Activated naive CD8-positive, alpha-beta T cell treated with anti-CD3 and anti-CD28 coated beads for 36 hours (primary cell): ENCODE measurements around the gene AGXT. TPM values are rescaled to one million over a fixed set of nuclear protein-coding genes. Genes with fewer than 3 reads are reported as not detected.

Experiments used
- DNase-seq: peaks from one replicate; pipeline ENCODE4 v3.0.0; 2021
- H3K27ac Mint-ChIP-seq: one replicate; pipeline ENCODE4 v1.8.0; 2022; ENCODE audit warnings: mild to moderate bottlenecking, moderate library complexity, mixed read lengths
- H3K27me3 Mint-ChIP-seq: one replicate; pipeline ENCODE4 v1.8.0; 2022; ENCODE audit warnings: mild to moderate bottlenecking, mixed read lengths
- H3K36me3 Mint-ChIP-seq: one replicate; pipeline ENCODE4 v1.8.0; 2021; ENCODE audit warnings: mild to moderate bottlenecking, mixed read lengths
- H3K4me1 Mint-ChIP-seq: one replicate; pipeline ENCODE4 v1.8.0; 2021; ENCODE audit warnings: mixed read lengths
- H3K4me3 Mint-ChIP-seq: one replicate; pipeline ENCODE4 v1.8.0; 2022; ENCODE audit warnings: mild to moderate bottlenecking, moderate library complexity, mixed read lengths
- H3K9me3 Mint-ChIP-seq: one replicate; pipeline ENCODE4 v1.8.0; 2022; ENCODE audit warnings: mixed read lengths
- total RNA-seq, 2 experiments: library from RNA; stranded (reverse); gene quantifications; one replicate each; pipeline ENCODE4 v1.2.3, GENCODE V29; 2021

Gene AGXT
- total RNA-seq, 2 experiments from 2014 or later, result not detected

- Mint-ChIP-seq H3K4me1 (no peaks in the 10 kb centered on the region), H3K9me3 (no peaks in the 10 kb centered on the region), H3K36me3 (no peaks in the 10 kb centered on the region), H3K4me3 (no peak overlapping the region), H3K27ac (no peak overlapping the region), H3K27me3 (no peaks in the 10 kb centered on the region)
- DNase-seq, result no peak
Measured at GRCh38 chr2:240885566-240885965, 16.9 kb downstream of the AGXT start.

- no peak for DNase-seq
- Mint-ChIP-seq H3K36me3 (no peaks in the 10 kb centered on the region), H3K27ac (no peak overlapping the region), H3K27me3 (no peaks in the 10 kb centered on the region), H3K4me1 (no peaks in the 10 kb centered on the region), H3K9me3 (no peaks in the 10 kb centered on the region), H3K4me3 (no peak overlapping the region)
Measured at GRCh38 chr2:240886023-240886565, 17.5 kb downstream of the AGXT start.

GRCh38 chr2:240886678-240887609, 18.3 kb downstream of the AGXT start:
- H3K9me3 Mint-ChIP-seq, result no peaks in the 10 kb centered on the region
- no peak for DNase-seq
- no peaks in the 10 kb centered on the region for H3K36me3 Mint-ChIP-seq
- H3K27ac Mint-ChIP-seq, result no peak overlapping the region
- no peaks in the 10 kb centered on the region for H3K4me1 Mint-ChIP-seq
- no peak overlapping the region for H3K4me3 Mint-ChIP-seq
- H3K27me3 Mint-ChIP-seq, result no peaks in the 10 kb centered on the region

- no peaks in the 10 kb centered on the region for H3K4me1 Mint-ChIP-seq
- no peak for DNase-seq
- H3K27me3 Mint-ChIP-seq, result no peaks in the 10 kb centered on the region
- H3K27ac Mint-ChIP-seq, result no peak overlapping the region
- no peak overlapping the region for H3K4me3 Mint-ChIP-seq
- no peaks in the 10 kb centered on the region for H3K9me3 Mint-ChIP-seq
- H3K36me3 Mint-ChIP-seq, result no peaks in the 10 kb centered on the region
Measured at GRCh38 chr2:240887631-240888030, 19.0 kb downstream of the AGXT start.

- no peaks in the 10 kb centered on the region for H3K27me3 Mint-ChIP-seq
- no peaks in the 10 kb centered on the region for H3K4me1 Mint-ChIP-seq
- no peaks in the 10 kb centered on the region for H3K9me3 Mint-ChIP-seq
- no peaks in the 10 kb centered on the region for H3K36me3 Mint-ChIP-seq
- H3K4me3 Mint-ChIP-seq, result no peak overlapping the region
- DNase-seq, result no peak
- no peak overlapping the region for H3K27ac Mint-ChIP-seq
Measured at GRCh38 chr2:240888130-240888889, 19.7 kb downstream of the AGXT start.

GRCh38 chr2:240888890-240889573, 20.4 kb downstream of the AGXT start:
- Mint-ChIP-seq H3K9me3 (no peaks in the 10 kb centered on the region), H3K27ac (no peak overlapping the region), H3K4me1 (no peaks in the 10 kb centered on the region), H3K27me3 (no peaks in the 10 kb centered on the region), H3K4me3 (no peak overlapping the region), H3K36me3 (no peaks in the 10 kb centered on the region)
- no peak for DNase-seq

GRCh38 chr2:240889601-240890560, 21.3 kb downstream of the AGXT start:
- H3K4me3 Mint-ChIP-seq, result no peak overlapping the region
- no peak for DNase-seq
- H3K27ac Mint-ChIP-seq, result no peak overlapping the region
- no peaks in the 10 kb centered on the region for H3K9me3 Mint-ChIP-seq
- H3K36me3 Mint-ChIP-seq, result no peaks in the 10 kb centered on the region
- no peaks in the 10 kb centered on the region for H3K4me1 Mint-ChIP-seq
- no peaks in the 10 kb centered on the region for H3K27me3 Mint-ChIP-seq

GRCh38 chr2:240890691-240891090, 22.1 kb downstream of the AGXT start:
- Mint-ChIP-seq H3K27me3 (no peaks in the 10 kb centered on the region), H3K36me3 (no peaks in the 10 kb centered on the region), H3K9me3 (no peaks in the 10 kb centered on the region), H3K27ac (no peak overlapping the region), H3K4me3 (no peak overlapping the region), H3K4me1 (no peaks in the 10 kb centered on the region)
- DNase-seq, result no peak

GRCh38 chr2:240891492-240892340, 23.1 kb downstream of the AGXT start:
- no peaks in the 10 kb centered on the region for H3K9me3 Mint-ChIP-seq
- DNase-seq, result no peak
- H3K4me1 Mint-ChIP-seq, result no peaks in the 10 kb centered on the region
- H3K27me3 Mint-ChIP-seq, result no peaks in the 10 kb centered on the region
- no peaks in the 10 kb centered on the region for H3K36me3 Mint-ChIP-seq
- no peak overlapping the region for H3K4me3 Mint-ChIP-seq
- no peak overlapping the region for H3K27ac Mint-ChIP-seq

- H3K27ac Mint-ChIP-seq, result no peak overlapping the region
- H3K4me3 Mint-ChIP-seq, result no peak overlapping the region
- no peaks in the 10 kb centered on the region for H3K9me3 Mint-ChIP-seq
- no peak for DNase-seq
- no peaks in the 10 kb centered on the region for H3K27me3 Mint-ChIP-seq
- H3K4me1 Mint-ChIP-seq, result no peaks in the 10 kb centered on the region
- no peaks in the 10 kb centered on the region for H3K36me3 Mint-ChIP-seq
Measured at GRCh38 chr2:240892356-240892755, 23.7 kb downstream of the AGXT start.

- no peak for DNase-seq
- Mint-ChIP-seq H3K27me3 (no peaks in the 10 kb centered on the region), H3K4me1 (no peaks in the 10 kb centered on the region), H3K27ac (no peak overlapping the region), H3K4me3 (no peak overlapping the region), H3K9me3 (no peaks in the 10 kb centered on the region), H3K36me3 (no peaks in the 10 kb centered on the region)
Measured at GRCh38 chr2:240892925-240893324, 24.3 kb downstream of the AGXT start.

- no peak overlapping the region for H3K4me3 Mint-ChIP-seq
- H3K27ac Mint-ChIP-seq, result no peak overlapping the region
- H3K27me3 Mint-ChIP-seq, result no peaks in the 10 kb centered on the region
- H3K36me3 Mint-ChIP-seq, result no peaks in the 10 kb centered on the region
- H3K9me3 Mint-ChIP-seq, result no peaks in the 10 kb centered on the region
- no peaks in the 10 kb centered on the region for H3K4me1 Mint-ChIP-seq
- DNase-seq, result no peak
Measured at GRCh38 chr2:240893363-240893844, 24.8 kb downstream of the AGXT start.

- no peak overlapping the region for H3K4me3 Mint-ChIP-seq
- H3K27me3 Mint-ChIP-seq, result no peaks in the 10 kb centered on the region
- no peak for DNase-seq
- H3K27ac Mint-ChIP-seq, result no peak overlapping the region
- H3K9me3 Mint-ChIP-seq, result no peaks in the 10 kb centered on the region
- no peaks in the 10 kb centered on the region for H3K4me1 Mint-ChIP-seq
- H3K36me3 Mint-ChIP-seq, result no peaks in the 10 kb centered on the region
Measured at GRCh38 chr2:240894006-240894405, 25.4 kb downstream of the AGXT start.
